HG02870 (cell line): ENCODE measurements around the gene BEND6.
A peak's percentile ranks its signal among the peaks of the same experiment; 100 is the strongest.

Source experiments
- ATAC-seq: cut with Tn5 transposase; IDR thresholded peaks from one replicate; pipeline ENCODE4 v1.9.1; 2021; ENCODE audit warnings: mild to moderate bottlenecking, moderate library complexity; ENCODE audit not compliant: unreplicated experiment

The BEND6 gene

DNA sequence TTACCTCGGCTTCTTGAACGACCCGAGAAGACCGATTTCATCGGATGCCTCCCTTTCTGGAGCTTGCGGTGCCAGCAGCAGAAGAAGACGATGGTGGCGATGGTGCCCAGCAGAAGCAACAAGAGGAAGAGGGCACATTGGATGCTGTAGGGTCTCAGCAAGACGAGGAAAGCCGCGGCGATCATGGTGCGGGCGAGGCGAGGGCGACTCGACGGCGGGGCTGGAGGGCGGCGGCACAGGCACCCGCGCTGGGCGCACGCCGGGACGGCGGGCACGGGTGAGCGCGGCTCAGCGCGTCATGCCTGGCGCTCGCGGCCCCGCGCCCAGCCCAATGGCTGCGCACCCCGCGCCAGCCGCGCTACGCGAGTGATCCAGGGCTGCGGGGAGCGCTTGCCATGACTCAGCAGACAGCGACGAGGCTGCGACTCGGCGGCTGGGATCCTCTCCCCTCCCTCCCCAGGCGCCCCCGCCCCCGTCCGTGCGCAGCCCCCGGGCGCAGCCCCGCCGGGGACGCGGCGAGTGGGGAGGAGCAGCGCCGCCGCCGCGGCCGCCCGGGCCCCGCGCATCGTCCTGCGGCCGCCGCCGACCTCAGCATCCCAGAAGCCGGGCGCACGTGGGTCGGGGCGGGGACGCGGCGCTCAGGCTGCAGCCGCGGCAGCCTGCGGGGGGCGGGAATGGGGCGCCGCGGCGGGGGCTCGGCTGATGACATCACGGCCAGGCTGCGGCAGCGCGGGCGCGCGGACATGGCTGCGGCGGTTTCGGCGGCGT, at the start of gene BEND6:
Gene BEND6, plus strand, starts transcription at position 705 of the 768 bp plus-strand sequence. CDS start 26,704 bp downstream, outside the sequence.
- ATAC-seq = peak; percentile 25

- ATAC-seq = no peak
Measured at GRCh38 chr6:56905378-56905777, 49.5 kb upstream of the BEND6 start.

GRCh38 chr6:56906752-56907151, 48.2 kb upstream of the BEND6 start:
- ATAC-seq = no peak

GRCh38 chr6:56909115-56909907, 45.6 kb upstream of the BEND6 start:
- ATAC-seq = no peak

DNA sequence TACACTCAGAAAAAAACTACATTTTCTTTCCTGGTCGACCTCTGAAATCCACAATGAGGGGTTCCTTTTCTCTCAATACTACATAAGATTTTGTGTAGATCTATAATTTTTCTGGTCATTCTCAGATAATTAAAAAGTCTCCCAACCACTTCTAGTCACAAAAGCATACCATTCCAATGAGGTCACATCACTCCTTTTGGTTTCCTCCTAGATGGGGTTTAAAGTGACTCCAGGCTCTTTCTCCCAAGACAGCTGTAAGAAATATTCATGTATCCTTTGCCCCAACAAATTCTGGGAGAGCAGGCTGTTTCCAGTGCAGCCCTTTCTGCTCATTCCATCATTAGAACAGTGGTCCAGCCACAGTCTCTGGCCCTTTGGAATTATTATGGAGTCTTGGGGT, 43.1 kb upstream of the BEND6 start:
- ATAC-seq = no peak

- ATAC-seq = no peak
Measured at GRCh38 chr6:56913285-56914074, 41.4 kb upstream of the BEND6 start.

- no peak for ATAC-seq
Measured at GRCh38 chr6:56914798-56915658, 39.9 kb upstream of the BEND6 start.

DNA sequence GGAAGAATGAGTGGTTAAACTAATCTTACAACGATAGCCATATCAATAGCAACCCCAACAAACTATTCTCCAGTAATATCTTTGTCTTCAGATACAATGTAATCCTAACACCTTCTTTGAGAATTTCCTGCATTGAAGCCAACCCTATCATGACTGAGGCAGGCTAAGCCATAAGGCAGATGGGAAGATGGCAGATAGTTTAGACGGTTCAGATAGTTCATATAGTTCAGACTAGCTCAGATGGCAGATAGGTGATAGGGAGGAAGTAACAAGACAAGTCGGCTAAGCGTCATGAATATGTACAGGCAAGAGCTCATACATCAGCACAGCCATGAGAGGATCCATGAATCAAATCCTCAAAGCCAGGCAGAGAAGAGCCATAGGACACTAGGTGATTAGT, 39.1 kb upstream of the BEND6 start:
- no peak for ATAC-seq

- ATAC-seq = no peak
Measured at GRCh38 chr6:56916849-56917551, 37.9 kb upstream of the BEND6 start.

DNA sequence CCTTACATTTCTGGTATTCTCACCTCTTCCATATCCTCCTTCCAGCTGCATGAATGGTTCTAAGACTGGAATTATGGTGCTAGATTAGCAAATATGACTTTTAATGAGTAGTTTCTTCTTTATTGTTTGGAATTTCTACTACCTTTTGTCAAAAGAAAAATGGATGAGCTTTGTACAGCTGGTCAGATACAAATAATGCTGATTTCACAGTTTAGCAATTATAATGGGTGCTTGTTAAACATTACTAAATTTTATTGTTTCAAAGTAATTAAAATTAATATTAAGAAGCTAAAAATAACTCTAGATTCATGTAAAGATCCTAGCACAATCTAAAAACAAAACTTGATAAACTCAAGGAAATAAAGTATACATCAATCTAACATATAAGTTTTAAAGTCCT, 32.3 kb upstream of the BEND6 start:
- no peak for ATAC-seq

GRCh38 chr6:56923565-56923964, 31.3 kb upstream of the BEND6 start:
- ATAC-seq = no peak

DNA sequence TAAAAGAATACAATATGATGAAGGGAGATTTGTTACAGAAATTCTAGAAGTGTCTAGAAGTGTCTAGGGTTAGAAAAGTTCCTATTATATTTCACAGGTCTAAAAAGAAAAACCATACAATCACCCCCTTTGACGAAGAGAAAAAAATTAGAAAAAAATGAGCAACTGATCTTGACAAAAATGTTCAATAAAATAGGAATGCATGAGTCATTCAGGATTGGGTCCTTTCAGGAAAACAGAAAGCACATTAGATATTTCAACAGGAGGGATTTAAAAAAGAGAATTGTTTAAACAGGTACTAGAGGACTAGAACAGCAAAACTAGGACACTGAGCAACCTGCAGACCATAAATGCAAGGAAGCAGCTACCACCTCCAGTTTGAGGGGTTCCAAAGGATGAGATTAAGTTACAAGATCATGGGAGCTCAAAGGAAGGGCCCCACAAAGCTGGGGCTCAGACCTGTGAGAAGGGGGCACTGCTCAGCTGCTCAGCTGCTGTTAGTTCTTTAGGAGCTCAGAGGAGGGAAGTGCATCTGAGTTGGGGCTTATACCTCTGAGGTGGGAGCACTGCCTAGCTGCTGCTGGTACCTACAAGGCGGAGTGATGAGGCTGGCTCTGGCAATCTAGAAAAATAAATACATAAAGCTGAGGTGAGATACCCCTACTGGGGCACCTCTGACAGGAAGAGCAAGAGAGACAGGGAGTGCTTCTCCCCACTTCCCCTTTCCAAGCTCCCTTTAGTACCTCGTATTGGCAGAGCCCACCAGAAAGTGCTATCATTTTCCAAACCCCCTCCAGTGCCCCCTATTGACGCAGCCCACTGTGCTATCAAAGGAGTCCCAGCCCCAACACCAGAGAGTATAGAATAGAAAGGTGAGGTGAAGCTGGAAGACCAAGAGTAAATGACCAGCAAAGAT, 27.1 kb upstream of the BEND6 start:
- ATAC-seq = no peak

DNA sequence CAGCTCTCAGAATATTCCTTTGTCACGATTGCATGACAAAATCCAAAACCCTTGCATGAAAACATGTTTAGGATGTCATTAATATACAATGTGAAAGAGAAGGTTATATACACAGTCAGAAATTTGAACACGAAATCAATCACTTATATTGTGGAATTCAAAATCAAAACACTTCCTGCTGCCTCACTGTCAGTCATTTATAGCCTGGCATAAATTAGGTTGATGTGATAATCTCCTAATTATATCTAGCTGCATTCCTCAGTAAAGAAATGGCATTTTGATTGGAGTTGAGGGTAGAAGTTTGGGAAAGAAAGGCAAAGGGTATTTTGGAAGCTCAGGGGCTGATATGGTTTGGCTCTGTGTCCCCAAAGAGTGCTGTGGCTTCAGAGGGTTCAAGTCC, 24.1 kb upstream of the BEND6 start:
- ATAC-seq = no peak

GRCh38 chr6:56932910-56933477, 21.9 kb upstream of the BEND6 start:
- ATAC-seq = peak; percentile 42

DNA sequence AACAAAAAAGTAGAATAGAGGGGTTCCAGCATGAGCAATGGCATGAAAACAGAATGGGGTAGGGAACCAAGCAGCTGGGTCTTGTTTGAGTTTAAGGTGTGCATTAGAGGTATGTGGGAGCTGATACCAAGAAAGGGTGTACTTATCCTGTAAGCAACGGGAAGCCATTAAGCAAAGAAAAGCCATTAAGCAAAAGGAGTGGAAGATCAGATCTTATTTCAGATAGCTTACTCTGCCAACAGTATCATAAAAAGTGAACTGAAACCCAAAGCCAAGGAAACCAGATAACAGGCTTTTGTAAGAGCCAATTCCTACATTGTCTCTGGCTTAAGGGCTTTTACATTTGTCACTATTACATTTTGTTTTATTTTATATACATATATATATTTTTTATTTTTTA, 21.3 kb upstream of the BEND6 start:
- ATAC-seq = peak; percentile 42

DNA sequence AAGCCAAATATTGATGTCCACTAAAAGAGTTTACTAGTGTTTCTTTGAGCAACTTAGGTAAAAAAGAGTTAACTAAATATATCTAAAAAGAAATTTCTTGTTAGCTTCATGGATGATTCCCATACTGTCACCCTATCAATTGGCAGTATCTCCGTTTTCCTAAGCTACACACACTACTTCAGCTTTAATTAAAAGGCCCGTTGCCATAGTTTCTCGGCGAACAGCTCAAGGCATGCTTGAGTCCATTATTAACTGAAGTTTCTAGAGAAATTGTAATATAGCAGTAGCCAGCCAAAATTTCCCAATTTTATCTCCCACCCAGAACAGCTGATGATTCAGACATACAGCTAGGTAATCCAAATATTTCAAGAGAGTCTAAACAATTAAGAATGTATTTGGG, 20.0 kb upstream of the BEND6 start:
- no peak for ATAC-seq

GRCh38 chr6:56936466-56936865, 18.4 kb upstream of the BEND6 start:
- no peak for ATAC-seq

GRCh38 chr6:56938649-56939191, 16.2 kb upstream of the BEND6 start:
- ATAC-seq = no peak
